HCT116 (cell line): ENCODE results near the gene MAF.

Experiments used
- CTCF ChIP-seq, 3 experiments: fragments of 200-600 bp in 1 of 3; sonication (generic) in 1 of 3; IDR thresholded peaks in 2 of 3; conservative IDR thresholded peaks in 1 of 3; 2 replicates each; pipeline ENCODE4 v1.5.1; 2012 to 2017; ENCODE audit warnings: low read depth in 2 of 3, low read length in 2 of 3, antibody characterized with exemption in 1 of 3, borderline replicate concordance in 1 of 3, control low read depth in 1 of 3, mild to moderate bottlenecking in 1 of 3, mixed read lengths in 1 of 3, mixed run types in 1 of 3, moderate library complexity in 1 of 3; ENCODE audit not compliant: insufficient read depth in 1 of 3
- ELF1 ChIP-seq: IDR thresholded peaks from 2 replicates; pipeline ENCODE4 v1.6.1; 2012; ENCODE audit warnings: low read depth, borderline replicate concordance
- EZH2 ChIP-seq: fragments of 200-600 bp; sonication (generic); IDR thresholded peaks from 2 replicates; pipeline ENCODE4 v1.6.1; 2017; ENCODE audit warnings: antibody characterized with exemption, mixed run types
- EZH2phosphoT487 ChIP-seq: fragments of 200-600 bp; IDR thresholded peaks from 2 replicates; pipeline ENCODE4 v1.6.1; 2018; ENCODE audit warnings: antibody characterized with exemption, borderline replicate concordance
- FOSL1 ChIP-seq: IDR thresholded peaks from 2 replicates; pipeline ENCODE4 v1.6.1; 2012; ENCODE audit warnings: low read depth
- JUND ChIP-seq: IDR thresholded peaks from 2 replicates; pipeline ENCODE4 v1.6.1; 2012
- MAX ChIP-seq: IDR thresholded peaks from 2 replicates; pipeline ENCODE4 v1.6.1; 2012
- POLR2A ChIP-seq: IDR thresholded peaks from 2 replicates; pipeline ENCODE4 v1.7.0; 2011; ENCODE audit warnings: borderline replicate concordance; ENCODE audit not compliant: insufficient read depth, insufficient read length; ENCODE audit errors: extremely low read depth
- POLR2AphosphoS5 ChIP-seq: IDR thresholded peaks from 2 replicates; pipeline ENCODE4 v1.6.1; 2011; ENCODE audit warnings: mild to moderate bottlenecking, low read depth, low read length, moderate library complexity
- RAD21 ChIP-seq: IDR thresholded peaks from 2 replicates; pipeline ENCODE4 v1.6.1; 2012; ENCODE audit warnings: low read depth, mild to moderate bottlenecking
- ZFX ChIP-seq: fragments of 450-650 bp; IDR thresholded peaks from 2 replicates; pipeline ENCODE4 v1.6.1; 2017

GRCh38 chr16:79645701-79646100 is 45.2 kb upstream of the MAF start:
- TF ChIP-seq EZH2phosphoT487 (no peak), POLR2A (no peak), CTCF (IDR thresholded peaks at IDR 0.05 in 2 of 3, conservative IDR thresholded peaks at IDR 0.05 in 1 of 3; ENCODE audit: borderline replicate concordance in 1 of 3, insufficient read depth in 1 of 3, low read depth in 2 of 3, low read length in 2 of 3) (no peak), POLR2AphosphoS5 (no peak), JUND (no peak), EZH2 (no peak), ZFX (no peak), FOSL1 (no peak), MAX (no peak), RAD21 (no peak), ELF1 (no peak)
